Peyer's patch (tissue), 4 donors: ENCODE results near the gene ARPC1B. TPM values are rescaled to one million over a fixed set of nuclear protein-coding genes. Genes with fewer than 3 reads are reported as not detected.
A peak's percentile ranks its signal among the peaks of the same experiment; 100 is the strongest.

Experiments
- DNase-seq, 3 donors: peaks; one replicate each; pipeline ENCODE4 v3.0.0-alpha.2; 2017 to 2019
- H3K27ac ChIP-seq, 4 donors: fragments of 200-600 bp; sonication (generic); one replicate each; pipeline ENCODE4 v1.5.1; 2016 to 2019
- H3K27me3 ChIP-seq, 2 donors: fragments of 200-600 bp; sonication (generic); one replicate each; pipeline ENCODE4 v1.5.1; 2019
- H3K36me3 ChIP-seq, 3 donors: fragments of 200-600 bp; sonication (generic); one replicate each; pipeline ENCODE4 v1.5.1; 2016 to 2019
- H3K4me1 ChIP-seq, 4 donors: fragments of 200-600 bp; sonication (generic); one replicate each; pipeline ENCODE4 v1.5.1; 2016 to 2019
- H3K4me3 ChIP-seq, 4 donors: fragments of 200-600 bp; sonication (generic); 1 replicate in 3 of 4; 2 replicates in 1 of 4; pipeline ENCODE4 v1.5.1; 2016 to 2019; ENCODE audit warnings: mild to moderate bottlenecking in 1 of 4
- H3K9me3 ChIP-seq, 4 donors: fragments of 200-600 bp; sonication (generic); one replicate each; pipeline ENCODE4 v1.5.1; 2016 to 2019; ENCODE audit warnings: mild to moderate bottlenecking in 1 of 4
- POLR2A ChIP-seq, 2 donors: fragments of 450-650 bp; IDR thresholded peaks; one replicate each; pipeline ENCODE4 v1.5.1; 2017; ENCODE audit warnings: antibody characterized with exemption in 2 of 2, mild to moderate bottlenecking in 2 of 2, moderate library complexity in 2 of 2
- total RNA-seq, 4 donors: library from RNA; depleted of rRNA; stranded (reverse); fragments of >200 nt; gene quantifications; one replicate each; pipeline ENCODE4 v1.1.0, GENCODE V29; 2016
- TF ChIP-seq, protein P1 (sequence below), 6 experiments: fragments of 450-650 bp in 4 of 6; fragments of 200-600 bp in 2 of 6; sonication (generic) in 1 of 6; IDR thresholded peaks; one replicate each; pipeline ENCODE4 v1.5.1; 2017 to 2019; ENCODE audit warnings: antibody characterized with exemption in 6 of 6, mild to moderate bottlenecking in 3 of 6, moderate library complexity in 1 of 6

ARPC1B gene
- total RNA-seq, 4 donors from 2014 or later: 228 to 386 (median 343) TPM

DNA sequence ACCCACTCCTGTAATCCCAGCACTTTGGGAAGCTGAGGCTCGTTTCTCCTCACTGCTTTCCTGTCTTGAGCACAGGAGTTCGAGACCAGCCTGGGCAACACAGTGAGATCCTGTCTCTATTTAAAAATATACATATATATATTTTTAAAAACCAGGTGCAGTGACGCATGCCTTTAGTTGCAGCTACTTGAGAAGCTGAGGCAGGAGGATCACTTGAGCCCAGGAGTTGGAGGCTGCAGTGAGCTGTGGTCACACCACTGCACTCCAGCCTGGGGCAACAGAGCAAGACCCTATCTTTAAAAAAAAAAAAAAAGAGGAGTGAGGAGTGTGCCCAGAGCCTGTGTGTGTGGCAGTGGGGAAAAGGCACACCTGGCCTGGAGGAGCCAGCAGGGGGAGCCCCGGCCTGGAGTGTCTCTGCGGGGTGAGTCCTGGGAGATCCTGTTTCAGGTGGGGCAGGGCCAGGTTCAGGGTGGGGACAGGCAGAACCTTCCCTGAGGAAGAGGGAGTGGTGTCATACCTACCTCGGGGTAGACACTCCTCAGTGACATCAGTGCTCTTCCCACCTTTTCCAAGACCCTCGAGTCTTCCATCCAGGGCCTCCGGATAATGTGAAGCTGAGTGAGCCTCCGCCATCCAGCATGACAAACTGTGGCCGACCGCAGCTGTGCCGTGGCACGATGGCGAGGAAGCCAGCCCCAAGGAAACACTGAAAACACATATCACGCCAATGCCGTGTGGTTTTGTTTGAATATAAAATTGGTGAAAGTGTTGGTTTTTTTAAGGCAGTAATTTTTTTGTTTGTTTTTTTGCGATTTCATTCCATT is 9.0 kb upstream of the ARPC1B start:
- peaks cover 0 to 81% (median 0%) of the 10 kb centered on the region in 3 donors for H3K36me3 ChIP-seq
- peak; percentile 72 to 86 (median 83) for DNase-seq
- H3K4me3 ChIP-seq: no peak overlapping the region
- H3K27me3 ChIP-seq: no peaks in the 10 kb centered on the region
- no peak overlapping the region for H3K27ac ChIP-seq
- H3K4me1 ChIP-seq: no peaks in the 10 kb centered on the region
- H3K9me3 ChIP-seq: no peaks in the 10 kb centered on the region
- TF ChIP-seq, protein P1, sequence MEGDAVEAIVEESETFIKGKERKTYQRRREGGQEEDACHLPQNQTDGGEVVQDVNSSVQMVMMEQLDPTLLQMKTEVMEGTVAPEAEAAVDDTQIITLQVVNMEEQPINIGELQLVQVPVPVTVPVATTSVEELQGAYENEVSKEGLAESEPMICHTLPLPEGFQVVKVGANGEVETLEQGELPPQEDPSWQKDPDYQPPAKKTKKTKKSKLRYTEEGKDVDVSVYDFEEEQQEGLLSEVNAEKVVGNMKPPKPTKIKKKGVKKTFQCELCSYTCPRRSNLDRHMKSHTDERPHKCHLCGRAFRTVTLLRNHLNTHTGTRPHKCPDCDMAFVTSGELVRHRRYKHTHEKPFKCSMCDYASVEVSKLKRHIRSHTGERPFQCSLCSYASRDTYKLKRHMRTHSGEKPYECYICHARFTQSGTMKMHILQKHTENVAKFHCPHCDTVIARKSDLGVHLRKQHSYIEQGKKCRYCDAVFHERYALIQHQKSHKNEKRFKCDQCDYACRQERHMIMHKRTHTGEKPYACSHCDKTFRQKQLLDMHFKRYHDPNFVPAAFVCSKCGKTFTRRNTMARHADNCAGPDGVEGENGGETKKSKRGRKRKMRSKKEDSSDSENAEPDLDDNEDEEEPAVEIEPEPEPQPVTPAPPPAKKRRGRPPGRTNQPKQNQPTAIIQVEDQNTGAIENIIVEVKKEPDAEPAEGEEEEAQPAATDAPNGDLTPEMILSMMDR (IDR thresholded peaks at IDR 0.05): peak in 5 of 6 experiments; percentile 34 to 70 (median 61)
- no peak for TF ChIP-seq POLR2A (IDR thresholded peaks at IDR 0.05)

- peaks cover 0 to 70% (median 0%) of the 10 kb centered on the region in 3 donors for H3K36me3 ChIP-seq
- H3K4me1 ChIP-seq: no peaks in the 10 kb centered on the region
- no peak overlapping the region for H3K27ac ChIP-seq
- DNase-seq: no peak
- no peaks in the 10 kb centered on the region for H3K27me3 ChIP-seq
- no peaks in the 10 kb centered on the region for H3K9me3 ChIP-seq
- no peak overlapping the region for H3K4me3 ChIP-seq
- TF ChIP-seq, protein P1 (IDR thresholded peaks at IDR 0.05): no peak
- TF ChIP-seq POLR2A (IDR thresholded peaks at IDR 0.05): no peak
These were observed 7.9 kb upstream of the ARPC1B start for GRCh38 chr7:99366646-99367045.

- H3K27ac ChIP-seq: no peak overlapping the region
- H3K4me3 ChIP-seq: no peak overlapping the region
- no peaks in the 10 kb centered on the region for H3K9me3 ChIP-seq
- H3K27me3 ChIP-seq: no peaks in the 10 kb centered on the region
- H3K36me3 ChIP-seq: peaks cover 0 to 48% (median 0%) of the 10 kb centered on the region in 3 donors
- DNase-seq: no peak
- peaks cover 0 to 2% (median 0%) of the 10 kb centered on the region in 4 donors for H3K4me1 ChIP-seq
- no peak for TF ChIP-seq POLR2A (IDR thresholded peaks at IDR 0.05)
- TF ChIP-seq, protein P1 (IDR thresholded peaks at IDR 0.05): no peak
These were observed 5.7 kb upstream of the ARPC1B start for GRCh38 chr7:99368750-99369389.

GRCh38 chr7:99369767-99370391 is 4.7 kb upstream of the ARPC1B start:
- Histone ChIP-seq H3K9me3 (no peaks in the 10 kb centered on the region), H3K4me1 (peaks cover 0 to 7% (median 0%) of the 10 kb centered on the region in 4 donors), H3K27me3 (no peaks in the 10 kb centered on the region), H3K4me3 (no peak overlapping the region), H3K27ac (no peak overlapping the region), H3K36me3 (peaks cover 0 to 37% (median 0%) of the 10 kb centered on the region in 3 donors)
- DNase-seq: no peak
- TF ChIP-seq, protein P1 (IDR thresholded peaks at IDR 0.05): no peak
- no peak for TF ChIP-seq POLR2A (IDR thresholded peaks at IDR 0.05)

GRCh38 chr7:99371376-99371920 is 3.1 kb upstream of the ARPC1B start:
- no peaks in the 10 kb centered on the region for H3K9me3 ChIP-seq
- H3K36me3 ChIP-seq: peaks cover 0 to 22% (median 0%) of the 10 kb centered on the region in 3 donors
- no peak for TF ChIP-seq POLR2A (IDR thresholded peaks at IDR 0.05)
- TF ChIP-seq, protein P1 (IDR thresholded peaks at IDR 0.05): no peak
- no peak for DNase-seq
- H3K27me3 ChIP-seq: no peaks in the 10 kb centered on the region
- H3K27ac ChIP-seq: no peak overlapping the region
- peaks cover 0 to 10% (median 4%) of the 10 kb centered on the region in 4 donors for H3K4me1 ChIP-seq
- H3K4me3 ChIP-seq: no peak overlapping the region
